ENCODE data around the gene ANTKMT.
A peak's percentile ranks its signal among the peaks of the same experiment; 100 is the strongest.

ANTKMT gene

DNA sequence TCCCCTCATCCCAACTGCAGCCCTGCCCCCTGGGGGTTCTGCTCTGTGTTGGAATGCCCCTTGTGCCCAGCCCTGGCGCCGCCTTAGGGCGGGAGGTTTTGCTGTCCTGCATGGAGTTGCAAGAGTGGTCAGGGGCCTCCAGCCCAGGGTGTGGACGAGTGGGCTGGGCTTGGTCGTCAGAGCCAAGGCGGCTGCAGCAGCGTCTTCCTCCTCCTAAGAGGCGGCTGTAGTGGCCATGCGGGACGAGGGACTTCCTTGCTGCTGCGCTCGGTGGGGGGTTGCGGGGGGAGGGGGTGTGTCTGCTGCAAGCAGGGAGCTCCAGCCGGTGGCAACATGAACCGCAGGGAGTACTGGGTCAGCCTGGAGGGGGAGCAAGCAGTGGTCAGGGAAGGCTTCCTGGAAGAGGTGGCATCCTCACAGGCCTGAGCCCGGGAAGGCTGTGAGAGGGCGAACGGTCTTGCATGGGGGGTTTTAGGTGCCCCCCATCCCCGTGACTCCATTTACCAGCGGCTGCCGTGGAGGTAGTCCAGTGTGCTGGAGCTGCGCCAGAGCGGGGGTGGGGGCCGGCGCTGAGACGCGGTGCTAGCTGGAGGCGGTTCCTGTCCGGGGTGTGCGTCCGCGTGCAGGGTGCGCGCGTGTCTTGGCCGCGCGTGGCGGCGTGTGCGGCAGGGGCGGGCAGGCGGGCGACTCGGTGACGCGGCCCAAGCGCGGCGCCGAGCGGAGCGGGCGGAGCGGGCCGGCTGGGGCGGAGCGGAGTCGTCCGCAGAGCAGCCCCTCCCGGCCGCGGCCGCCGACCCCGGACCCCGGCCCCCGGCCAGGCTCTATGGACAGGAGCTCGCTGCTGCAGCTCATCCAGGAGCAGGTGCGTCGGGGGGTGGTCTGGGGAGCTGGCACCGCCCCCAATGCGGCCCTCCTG is 45.7 kb upstream of the ANTKMT start, which contains the start of gene RHBDL1:
RHBDL1 (plus strand) TSS at position 704 of the 916 bp plus-strand sequence; CDS start at position 824, 120 bp downstream.
- in situ Hi-C loops (cut with HindIII; ENCODE audit: low sequenced_read_pairs), result no loop called here
- H3K4me3 ChIP-seq (ENCODE audit: low read depth, low read length), result peak within 1 kb of the TSS; percentile 34
- TF ChIP-seq, protein P1, sequence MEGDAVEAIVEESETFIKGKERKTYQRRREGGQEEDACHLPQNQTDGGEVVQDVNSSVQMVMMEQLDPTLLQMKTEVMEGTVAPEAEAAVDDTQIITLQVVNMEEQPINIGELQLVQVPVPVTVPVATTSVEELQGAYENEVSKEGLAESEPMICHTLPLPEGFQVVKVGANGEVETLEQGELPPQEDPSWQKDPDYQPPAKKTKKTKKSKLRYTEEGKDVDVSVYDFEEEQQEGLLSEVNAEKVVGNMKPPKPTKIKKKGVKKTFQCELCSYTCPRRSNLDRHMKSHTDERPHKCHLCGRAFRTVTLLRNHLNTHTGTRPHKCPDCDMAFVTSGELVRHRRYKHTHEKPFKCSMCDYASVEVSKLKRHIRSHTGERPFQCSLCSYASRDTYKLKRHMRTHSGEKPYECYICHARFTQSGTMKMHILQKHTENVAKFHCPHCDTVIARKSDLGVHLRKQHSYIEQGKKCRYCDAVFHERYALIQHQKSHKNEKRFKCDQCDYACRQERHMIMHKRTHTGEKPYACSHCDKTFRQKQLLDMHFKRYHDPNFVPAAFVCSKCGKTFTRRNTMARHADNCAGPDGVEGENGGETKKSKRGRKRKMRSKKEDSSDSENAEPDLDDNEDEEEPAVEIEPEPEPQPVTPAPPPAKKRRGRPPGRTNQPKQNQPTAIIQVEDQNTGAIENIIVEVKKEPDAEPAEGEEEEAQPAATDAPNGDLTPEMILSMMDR (IDR thresholded peaks at IDR 0.05; ENCODE audit: low read depth, low read length), result no peak
- DNase-seq (ENCODE audit: low read depth, low spot score), result peak; percentile 38

DNA sequence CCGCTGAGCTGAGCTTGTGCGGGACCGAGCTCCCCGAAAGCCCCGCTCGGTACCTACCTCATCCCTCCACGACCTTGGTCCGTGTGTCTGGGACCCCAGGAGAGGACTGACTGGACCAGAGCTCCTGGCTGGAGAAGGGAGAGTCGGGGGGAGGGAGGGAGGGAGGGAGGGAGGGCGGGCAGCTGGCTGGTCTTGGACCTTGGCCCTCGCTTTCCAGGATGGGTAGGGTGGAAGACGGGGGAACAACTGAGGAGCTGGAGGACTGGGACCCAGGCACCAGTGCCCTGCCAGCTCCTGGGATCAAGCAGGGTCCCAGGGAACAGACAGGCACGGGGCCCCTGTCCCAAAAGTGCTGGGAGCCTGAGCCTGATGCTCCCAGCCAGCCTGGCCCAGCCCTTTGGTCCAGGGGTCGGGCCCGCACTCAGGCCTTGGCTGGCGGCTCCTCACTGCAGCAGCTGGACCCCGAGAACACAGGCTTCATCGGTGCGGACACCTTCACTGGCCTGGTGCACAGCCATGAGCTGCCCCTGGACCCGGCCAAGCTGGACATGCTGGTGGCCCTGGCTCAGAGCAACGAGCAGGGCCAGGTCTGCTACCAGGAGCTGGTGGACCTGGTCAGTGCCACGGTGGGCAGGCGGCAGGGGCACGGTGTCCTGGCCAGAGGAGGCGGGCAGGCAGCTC is 44.9 kb upstream of the ANTKMT start:
- H3K4me3 ChIP-seq (ENCODE audit: low read depth, low read length), result peak overlapping the region; percentile 34
- DNase-seq (ENCODE audit: low read depth, low spot score), result no peak
- TF ChIP-seq, protein P1 (IDR thresholded peaks at IDR 0.05; ENCODE audit: low read depth, low read length), result no peak
- in situ Hi-C loops (cut with HindIII; ENCODE audit: low sequenced_read_pairs), result no loop called here

DNA sequence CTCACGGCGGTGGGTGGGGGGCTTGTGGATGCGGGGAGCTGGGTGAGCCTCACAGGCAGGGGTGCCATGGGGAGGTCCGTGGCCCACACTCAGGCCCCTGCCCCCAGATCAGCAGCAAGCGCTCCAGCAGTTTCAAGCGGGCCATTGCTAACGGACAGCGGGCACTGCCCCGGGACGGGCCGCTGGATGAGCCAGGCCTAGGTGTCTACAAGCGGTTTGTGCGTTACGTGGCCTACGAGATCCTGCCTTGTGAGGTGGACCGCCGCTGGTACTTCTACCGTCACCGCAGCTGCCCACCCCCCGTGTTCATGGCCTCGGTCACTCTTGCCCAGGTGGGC is 44.4 kb upstream of the ANTKMT start:
- in situ Hi-C loops (cut with HindIII; ENCODE audit: low sequenced_read_pairs), result no loop called here
- DNase-seq (ENCODE audit: low read depth, low spot score), result no peak
- TF ChIP-seq, protein P1 (IDR thresholded peaks at IDR 0.05; ENCODE audit: low read depth, low read length), result no peak
- no peak overlapping the region for H3K4me3 ChIP-seq (ENCODE audit: low read depth, low read length)

DNA sequence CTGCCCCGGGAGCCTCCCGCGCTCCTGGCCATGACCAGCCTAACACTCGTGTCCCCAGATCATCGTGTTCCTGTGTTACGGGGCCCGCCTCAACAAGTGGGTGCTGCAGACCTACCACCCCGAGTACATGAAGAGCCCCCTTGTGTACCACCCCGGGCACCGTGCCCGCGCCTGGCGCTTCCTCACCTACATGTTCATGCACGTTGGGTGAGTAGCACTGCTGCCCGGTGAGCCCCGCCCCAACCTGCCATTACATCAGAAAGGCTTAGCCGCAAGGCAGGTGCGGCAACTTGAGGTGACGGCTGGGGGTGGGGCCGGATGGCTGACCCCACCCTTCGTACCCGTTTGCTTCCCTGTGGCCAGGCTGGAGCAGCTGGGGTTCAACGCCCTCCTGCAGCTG is 44.0 kb upstream of the ANTKMT start:
- in situ Hi-C loops (cut with HindIII; ENCODE audit: low sequenced_read_pairs), result no loop called here
- H3K4me3 ChIP-seq (ENCODE audit: low read depth, low read length), result no peak overlapping the region
- TF ChIP-seq, protein P1 (IDR thresholded peaks at IDR 0.05; ENCODE audit: low read depth, low read length), result no peak
- DNase-seq (ENCODE audit: low read depth, low spot score), result no peak

DNA sequence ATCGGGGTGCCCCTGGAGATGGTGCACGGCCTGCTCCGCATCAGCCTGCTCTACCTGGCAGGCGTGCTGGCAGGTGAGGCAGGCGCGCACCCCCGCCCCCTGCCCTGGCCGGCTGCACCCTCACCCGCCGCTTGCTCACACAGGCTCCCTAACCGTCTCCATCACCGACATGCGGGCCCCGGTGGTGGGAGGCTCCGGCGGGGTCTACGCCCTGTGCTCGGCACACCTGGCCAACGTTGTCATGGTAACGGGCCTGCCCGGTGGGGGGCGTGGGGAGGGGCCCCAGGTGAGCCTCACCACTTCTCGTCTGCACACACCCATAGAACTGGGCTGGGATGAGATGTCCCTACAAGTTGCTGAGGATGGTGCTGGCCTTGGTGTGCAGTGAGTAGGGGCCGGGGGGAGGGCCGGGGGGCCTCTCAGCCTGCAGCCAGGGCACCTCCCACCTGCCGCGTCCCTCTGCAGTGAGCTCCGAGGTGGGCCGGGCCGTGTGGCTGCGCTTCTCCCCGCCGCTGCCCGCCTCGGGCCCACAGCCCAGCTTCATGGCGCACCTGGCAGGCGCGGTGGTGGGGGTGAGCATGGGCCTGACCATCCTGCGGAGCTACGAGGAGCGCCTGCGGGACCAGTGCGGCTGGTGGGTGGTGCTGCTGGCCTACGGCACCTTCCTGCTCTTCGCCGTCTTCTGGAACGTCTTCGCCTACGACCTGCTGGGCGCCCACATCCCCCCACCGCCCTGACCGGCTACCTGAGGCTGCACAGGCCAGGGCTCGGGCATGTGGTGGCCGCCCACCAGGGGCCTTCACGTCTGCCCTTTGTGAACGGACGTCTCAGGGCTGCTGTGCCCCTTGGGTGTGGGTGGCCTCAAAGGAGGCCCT is 43.4 kb upstream of the ANTKMT start:
- TF ChIP-seq, protein P1 (IDR thresholded peaks at IDR 0.05; ENCODE audit: low read depth, low read length), result no peak
- no peak for DNase-seq (ENCODE audit: low read depth, low spot score)
- in situ Hi-C loops (cut with HindIII; ENCODE audit: low sequenced_read_pairs), result no loop called here
- no peak overlapping the region for H3K4me3 ChIP-seq (ENCODE audit: low read depth, low read length)

DNA sequence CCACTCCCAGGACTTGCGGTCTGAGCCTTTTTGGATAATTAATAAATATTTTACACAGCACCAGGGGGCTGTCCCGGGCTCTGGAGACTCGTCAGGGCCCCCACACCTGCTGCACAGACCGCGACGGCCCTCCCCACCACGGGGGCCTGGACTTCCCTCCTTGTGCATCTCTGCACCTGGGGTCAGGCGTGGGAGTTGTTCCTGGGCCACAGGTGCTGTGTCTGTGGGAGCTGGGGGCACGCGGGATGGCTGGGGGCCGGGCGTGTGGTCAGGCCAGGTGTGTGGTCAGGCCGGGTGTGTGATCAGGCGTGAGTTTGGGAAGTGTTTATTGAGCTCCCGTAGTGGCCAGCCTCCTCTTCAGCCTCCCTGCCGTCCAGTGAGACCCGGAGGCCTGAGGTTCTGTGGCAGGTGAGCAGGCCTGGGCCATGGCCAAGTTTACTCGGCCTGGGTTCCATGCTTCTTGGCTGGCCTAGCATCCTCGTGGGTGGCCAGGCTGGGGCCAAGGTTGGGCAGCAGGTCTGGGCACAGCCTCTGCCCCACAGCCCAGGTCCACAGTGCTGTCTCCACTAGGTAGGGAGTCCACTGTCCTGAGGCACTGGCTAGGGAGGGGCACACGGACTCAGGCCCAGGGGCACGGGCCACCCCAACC is 42.6 kb upstream of the ANTKMT start:
- H3K4me3 ChIP-seq (ENCODE audit: low read depth, low read length), result no peak overlapping the region
- in situ Hi-C loops (cut with HindIII; ENCODE audit: low sequenced_read_pairs), result no loop called here

More for the DNA sequence above, 42.6 kb upstream of the ANTKMT start:
- no peak for DNase-seq (ENCODE audit: low read depth, low spot score)
- TF ChIP-seq, protein P1 (IDR thresholded peaks at IDR 0.05; ENCODE audit: low read depth, low read length), result no peak

All from astrocyte of the spinal cord (primary cell).